GM12892 (cell line): ENCODE data around the gene CRYBG1.

Experiments used
- POLR2A ChIP-seq: IDR thresholded peaks from 2 replicates; pipeline ENCODE4 v1.6.1; 2011; ENCODE audit warnings: low read depth, low read length, control low read depth
- TAF1 ChIP-seq: IDR thresholded peaks from 2 replicates; pipeline ENCODE4 v1.6.1; 2011; ENCODE audit warnings: low read depth, mild to moderate bottlenecking, control low read depth, low read length, borderline replicate concordance

DNA sequence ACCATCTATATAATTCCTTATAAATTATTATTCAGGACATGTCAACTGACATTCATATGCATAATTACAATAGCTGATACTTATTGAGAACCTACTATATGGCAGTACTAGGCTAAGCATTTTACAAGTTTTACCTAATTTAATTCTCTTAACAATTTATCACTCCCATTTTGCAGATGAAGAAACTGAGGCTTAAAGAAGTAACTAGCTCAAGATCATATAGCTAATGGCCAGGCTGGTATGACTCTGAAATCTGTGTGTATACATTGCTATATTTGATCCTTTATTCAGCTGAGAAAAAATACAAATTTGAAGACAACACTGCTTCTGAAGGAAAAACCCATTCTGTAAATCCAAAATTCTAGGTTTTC is 85.0 kb downstream of the CRYBG1 start:
- no peak for TF ChIP-seq TAF1
- no peak for TF ChIP-seq POLR2A
